NT2/D1 (cell line): ENCODE data around the gene ATP5F1A.

ENCODE experiments used
- YY1 ChIP-seq: IDR thresholded peaks from 2 replicates; pipeline ENCODE4 v1.6.1; 2011; ENCODE audit not compliant: insufficient read length, insufficient read depth
- ZNF274 ChIP-seq: IDR thresholded peaks from 2 replicates; pipeline ENCODE4 v1.6.1; 2011; ENCODE audit warnings: mild to moderate bottlenecking, low read depth, low read length

- TF ChIP-seq ZNF274 (no peak), YY1 (no peak)
Measured at GRCh38 chr18:46134920-46135675, 37.0 kb upstream of the ATP5F1A start.
